ENCODE data around the gene EPHA4.
A peak's percentile ranks its signal among the peaks of the same experiment; 100 is the strongest.

Gene EPHA4

GRCh38 chr2:221567231-221567760 is 4.8 kb downstream of the EPHA4 start:
- H3K27me3 Mint-ChIP-seq: peaks cover 52% of the 10 kb centered on the region
- H3K4me3 Mint-ChIP-seq: no peak overlapping the region

DNA sequence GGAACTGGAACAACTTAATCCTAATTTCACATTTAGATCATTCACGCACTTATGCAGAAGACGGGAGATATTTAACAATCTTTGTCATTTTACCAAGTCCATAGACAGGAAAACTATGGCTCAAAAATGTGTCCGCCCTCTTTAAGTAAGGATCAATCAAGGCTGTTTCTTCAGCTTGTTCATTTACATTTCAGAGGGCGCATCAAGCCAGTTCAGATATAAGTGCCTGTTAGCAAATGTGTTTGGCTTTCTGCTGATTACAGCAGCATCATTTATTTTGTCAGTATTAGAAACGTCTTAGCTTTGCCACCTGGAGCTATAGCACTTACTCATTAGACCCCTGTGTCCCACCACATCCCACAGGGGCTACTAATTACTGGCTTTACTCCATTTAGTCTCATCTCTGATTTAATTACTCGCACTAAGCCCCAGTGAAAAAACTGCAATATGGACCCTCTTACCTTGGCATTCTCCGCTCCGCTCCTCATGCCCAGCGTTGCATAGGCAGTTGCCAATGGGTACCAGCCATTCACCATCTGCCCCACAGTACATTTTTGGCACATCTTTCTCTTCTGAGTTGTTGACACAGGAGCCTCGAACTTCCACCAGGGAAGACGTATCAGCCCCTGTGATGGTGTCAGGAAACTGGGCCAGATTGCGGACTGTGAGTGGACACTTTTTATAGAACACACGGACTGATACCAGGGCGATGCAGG is 8.7 kb downstream of the EPHA4 start:
- peaks cover 21% of the 10 kb centered on the region for H3K27me3 Mint-ChIP-seq
- H3K27ac Mint-ChIP-seq: no peak overlapping the region
- peaks cover 8% of the 10 kb centered on the region for H3K4me1 Mint-ChIP-seq
- DNase-seq (no peak), ATAC-seq (no peak)
- no peak overlapping the region for H3K4me3 Mint-ChIP-seq
- H3K36me3 Mint-ChIP-seq (ENCODE audit: low read depth): no peaks in the 10 kb centered on the region
- H3K9me3 Mint-ChIP-seq: no peaks in the 10 kb centered on the region

More at GRCh38 chr2:221567231-221567760, 4.8 kb downstream of the EPHA4 start:
- Mint-ChIP-seq H3K27ac (no peak overlapping the region), H3K36me3 (ENCODE audit: low read depth) (no peaks in the 10 kb centered on the region), H3K9me3 (no peaks in the 10 kb centered on the region), H3K4me1 (peaks cover 20% of the 10 kb centered on the region)
- DNase-seq: no peak
- ATAC-seq: no peak

DNA sequence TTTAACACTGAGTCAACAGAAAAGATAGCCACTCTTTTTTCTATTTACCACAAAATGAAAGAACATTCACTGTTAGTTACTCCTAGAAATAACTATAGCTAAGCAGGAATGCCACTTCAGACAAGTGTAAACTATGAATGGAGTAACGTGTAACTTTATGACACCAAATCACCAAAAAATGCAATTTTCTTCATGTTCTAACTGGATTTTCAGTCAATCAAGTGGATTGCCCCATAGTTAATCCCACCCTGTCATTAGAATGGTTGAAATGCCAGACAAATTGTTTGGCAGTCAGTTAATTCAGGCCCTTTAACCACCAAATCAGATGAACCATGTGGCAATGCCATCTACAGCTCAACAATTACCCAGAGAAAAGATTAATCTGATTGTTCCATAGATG is 9.9 kb downstream of the EPHA4 start:
- no peak overlapping the region for H3K4me3 Mint-ChIP-seq
- H3K4me1 Mint-ChIP-seq: peaks cover 10% of the 10 kb centered on the region
- no peaks in the 10 kb centered on the region for H3K36me3 Mint-ChIP-seq (ENCODE audit: low read depth)
- no peak for ATAC-seq
- H3K27ac Mint-ChIP-seq: no peak overlapping the region
- H3K27me3 Mint-ChIP-seq: peaks cover 15% of the 10 kb centered on the region
- no peaks in the 10 kb centered on the region for H3K9me3 Mint-ChIP-seq
- DNase-seq: no peak

- DNase-seq (no peak), ATAC-seq (no peak)
- Mint-ChIP-seq H3K27me3 (peaks cover 11% of the 10 kb centered on the region), H3K4me3 (no peak overlapping the region), H3K27ac (no peak overlapping the region), H3K36me3 (ENCODE audit: low read depth) (no peaks in the 10 kb centered on the region), H3K9me3 (no peaks in the 10 kb centered on the region), H3K4me1 (peaks cover 10% of the 10 kb centered on the region)
These were observed 10.3 kb downstream of the EPHA4 start for GRCh38 chr2:221561770-221562169.

DNA sequence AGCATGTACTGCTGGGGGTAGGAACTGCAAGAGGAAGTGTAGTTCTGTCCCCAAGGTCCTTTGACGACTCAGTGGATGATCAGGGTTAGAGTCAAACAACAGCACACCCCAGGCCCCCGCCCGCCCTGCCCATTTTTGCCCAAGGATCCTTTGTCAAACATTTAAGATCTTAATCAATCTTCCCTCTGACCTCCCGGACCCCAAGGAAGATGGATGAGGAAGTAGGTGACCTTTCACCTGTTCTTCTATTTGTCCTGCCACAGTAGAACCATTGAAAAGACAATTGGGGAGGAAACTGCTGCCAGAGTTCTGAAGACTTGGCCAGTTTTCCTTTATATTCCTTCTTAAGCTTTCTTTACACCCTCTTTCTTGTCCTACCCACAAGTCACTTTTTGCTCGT is 12.1 kb downstream of the EPHA4 start:
- peaks cover 4% of the 10 kb centered on the region for H3K27me3 Mint-ChIP-seq
- H3K9me3 Mint-ChIP-seq: no peaks in the 10 kb centered on the region
- no peak overlapping the region for H3K4me3 Mint-ChIP-seq
- peaks cover 19% of the 10 kb centered on the region for H3K4me1 Mint-ChIP-seq
- H3K36me3 Mint-ChIP-seq (ENCODE audit: low read depth): no peaks in the 10 kb centered on the region
- no peak overlapping the region for H3K27ac Mint-ChIP-seq
- no peak for DNase-seq
- ATAC-seq: no peak

DNA sequence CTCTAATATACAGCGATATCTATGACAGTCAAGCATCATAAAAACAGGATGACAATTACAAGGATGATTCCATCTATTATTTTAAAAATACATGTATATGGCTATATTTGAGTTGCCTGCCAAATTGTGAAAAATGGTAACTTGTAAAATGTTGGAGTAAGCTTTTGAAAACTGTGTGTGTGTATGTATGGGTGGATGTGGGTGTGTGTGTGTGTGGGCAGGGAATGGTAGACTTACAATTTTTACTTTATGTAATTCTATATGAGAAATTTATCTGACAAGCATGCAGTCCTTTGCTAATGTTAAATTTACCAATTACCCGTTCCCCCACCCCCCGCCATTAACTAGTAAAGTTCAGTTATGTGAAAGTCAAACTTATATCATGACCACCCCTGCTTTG is 14.0 kb downstream of the EPHA4 start:
- Mint-ChIP-seq H3K9me3 (no peaks in the 10 kb centered on the region), H3K27me3 (peaks cover 4% of the 10 kb centered on the region), H3K36me3 (ENCODE audit: low read depth) (no peaks in the 10 kb centered on the region), H3K4me1 (peaks cover 23% of the 10 kb centered on the region), H3K27ac (no peak overlapping the region), H3K4me3 (no peak overlapping the region)
- no peak for ATAC-seq
- DNase-seq: no peak

DNA sequence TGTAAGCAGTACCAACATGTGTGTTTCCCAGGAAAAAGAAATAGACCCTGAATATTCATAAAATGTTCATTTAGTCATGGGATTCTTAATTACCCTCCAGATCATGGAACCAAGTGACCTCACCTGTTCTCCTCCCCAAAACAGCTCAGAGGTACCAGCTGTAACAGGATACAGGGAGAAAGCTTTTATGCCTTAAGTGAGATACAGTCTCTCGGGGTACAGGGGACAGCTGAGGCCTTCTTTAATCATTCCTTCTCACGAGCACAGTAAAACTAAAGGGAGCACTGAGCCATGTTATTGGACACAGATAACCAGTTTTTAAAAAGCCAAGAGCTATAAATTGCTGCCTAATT is 16.6 kb downstream of the EPHA4 start:
- no peaks in the 10 kb centered on the region for H3K36me3 Mint-ChIP-seq (ENCODE audit: low read depth)
- H3K4me3 Mint-ChIP-seq: peak overlapping the region; percentile 39
- peaks cover 2% of the 10 kb centered on the region for H3K27me3 Mint-ChIP-seq
- H3K27ac Mint-ChIP-seq: no peak overlapping the region
- no peaks in the 10 kb centered on the region for H3K9me3 Mint-ChIP-seq
- DNase-seq (no peak), ATAC-seq (no peak)
- H3K4me1 Mint-ChIP-seq: peaks cover 23% of the 10 kb centered on the region

- peak; percentile 71 for ATAC-seq
- no peak for DNase-seq
- H3K27me3 Mint-ChIP-seq: peaks cover 2% of the 10 kb centered on the region
- no peaks in the 10 kb centered on the region for H3K36me3 Mint-ChIP-seq (ENCODE audit: low read depth)
- H3K27ac Mint-ChIP-seq: no peak overlapping the region
- no peaks in the 10 kb centered on the region for H3K9me3 Mint-ChIP-seq
- peaks cover 21% of the 10 kb centered on the region for H3K4me1 Mint-ChIP-seq
- peak overlapping the region; percentile 39 for H3K4me3 Mint-ChIP-seq
These were observed 17.2 kb downstream of the EPHA4 start for GRCh38 chr2:221554769-221555493.

- no peaks in the 10 kb centered on the region for H3K27me3 Mint-ChIP-seq
- no peaks in the 10 kb centered on the region for H3K9me3 Mint-ChIP-seq
- DNase-seq (no peak), ATAC-seq (no peak)
- no peaks in the 10 kb centered on the region for H3K36me3 Mint-ChIP-seq (ENCODE audit: low read depth)
- H3K4me3 Mint-ChIP-seq: no peak overlapping the region
- H3K27ac Mint-ChIP-seq: no peak overlapping the region
- peaks cover 19% of the 10 kb centered on the region for H3K4me1 Mint-ChIP-seq
These were observed 18.8 kb downstream of the EPHA4 start for GRCh38 chr2:221553333-221553732.

DNA sequence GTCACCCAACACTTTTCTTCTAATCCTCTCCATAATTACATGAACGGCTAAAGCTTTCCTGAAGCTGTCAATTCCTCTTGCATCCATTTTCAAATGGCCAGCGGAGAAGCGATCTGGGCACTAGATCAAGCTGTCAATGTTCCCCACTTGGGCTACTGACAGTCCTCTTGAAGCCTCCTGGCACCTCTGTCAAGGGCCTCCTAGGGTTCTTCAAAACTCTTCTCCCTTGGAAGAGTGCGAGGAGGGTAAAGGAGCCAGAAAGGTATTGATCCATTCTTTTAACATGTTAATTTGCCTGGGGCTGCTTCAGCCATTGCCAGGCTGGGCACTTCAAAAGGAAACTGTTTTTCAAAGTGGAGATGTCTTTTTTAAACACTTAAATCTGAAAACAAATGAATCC is 19.8 kb downstream of the EPHA4 start:
- Mint-ChIP-seq H3K4me3 (no peak overlapping the region), H3K27ac (no peak overlapping the region), H3K9me3 (no peaks in the 10 kb centered on the region), H3K27me3 (no peaks in the 10 kb centered on the region), H3K4me1 (peaks cover 17% of the 10 kb centered on the region), H3K36me3 (ENCODE audit: low read depth) (no peaks in the 10 kb centered on the region)
- ATAC-seq (no peak), DNase-seq (no peak)

DNA sequence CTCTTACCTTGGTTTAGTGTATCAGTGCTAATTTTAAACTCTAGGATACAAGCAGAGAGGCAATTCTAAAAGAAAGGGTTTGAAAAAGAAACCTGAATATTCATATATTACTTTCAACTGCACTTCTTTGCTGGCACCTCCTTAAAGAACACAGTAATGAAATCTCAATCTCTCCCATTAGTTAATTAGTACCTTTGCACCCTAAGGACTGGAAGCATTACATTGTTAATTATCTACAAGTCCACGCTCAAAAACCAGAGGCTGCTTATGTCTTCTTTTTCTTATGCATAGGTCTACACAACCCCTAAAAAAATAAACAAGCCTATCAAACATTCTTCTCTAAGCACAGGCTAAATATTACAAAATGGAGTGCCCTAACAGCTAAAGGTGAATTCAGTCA is 20.2 kb downstream of the EPHA4 start:
- ATAC-seq (no peak), DNase-seq (no peak)
- Mint-ChIP-seq H3K27me3 (no peaks in the 10 kb centered on the region), H3K36me3 (ENCODE audit: low read depth) (no peaks in the 10 kb centered on the region), H3K27ac (no peak overlapping the region), H3K4me1 (peaks cover 17% of the 10 kb centered on the region), H3K9me3 (no peaks in the 10 kb centered on the region), H3K4me3 (no peak overlapping the region)

- H3K9me3 Mint-ChIP-seq: no peaks in the 10 kb centered on the region
- no peaks in the 10 kb centered on the region for H3K36me3 Mint-ChIP-seq (ENCODE audit: low read depth)
- no peaks in the 10 kb centered on the region for H3K27me3 Mint-ChIP-seq
- H3K27ac Mint-ChIP-seq: no peak overlapping the region
- ATAC-seq: no peak
- no peak overlapping the region for H3K4me3 Mint-ChIP-seq
- peaks cover 8% of the 10 kb centered on the region for H3K4me1 Mint-ChIP-seq
- no peak for DNase-seq
These were observed 23.0 kb downstream of the EPHA4 start for GRCh38 chr2:221549143-221549542.

GRCh38 chr2:221546505-221547225 is 25.4 kb downstream of the EPHA4 start:
- Mint-ChIP-seq H3K36me3 (ENCODE audit: low read depth) (no peaks in the 10 kb centered on the region), H3K27ac (no peak overlapping the region), H3K27me3 (no peaks in the 10 kb centered on the region), H3K9me3 (no peaks in the 10 kb centered on the region), H3K4me1 (peaks cover 8% of the 10 kb centered on the region), H3K4me3 (no peak overlapping the region)
- ATAC-seq (no peak), DNase-seq (no peak)

DNA sequence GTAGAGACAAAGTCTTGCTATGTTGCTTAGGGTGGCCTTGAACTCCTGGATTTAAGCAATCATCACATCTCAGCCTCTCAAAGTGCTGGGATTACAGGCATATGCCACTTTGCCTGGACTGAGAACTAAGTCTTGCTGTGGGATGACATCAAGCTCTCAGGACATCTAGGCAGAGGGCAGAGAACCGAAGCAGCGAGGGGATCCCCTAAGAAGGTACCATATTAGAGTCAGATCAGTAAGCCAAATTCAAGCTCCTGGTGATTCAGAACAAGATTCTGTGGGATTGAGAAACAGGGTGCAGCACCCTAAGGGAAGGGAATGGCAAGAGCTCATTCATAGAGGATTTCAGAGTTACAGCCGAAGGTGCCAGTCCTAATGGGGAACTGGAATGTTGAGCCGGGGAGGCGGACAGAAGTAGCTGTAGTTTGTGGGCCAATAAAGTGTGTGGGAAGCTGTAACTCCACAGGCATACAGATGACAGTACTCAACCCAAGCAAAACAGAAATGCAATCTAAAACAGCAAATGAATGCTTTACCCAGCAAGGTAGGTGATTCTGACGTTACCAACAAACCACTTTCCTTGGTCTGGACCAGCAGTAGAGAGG is 30.9 kb downstream of the EPHA4 start:
- Mint-ChIP-seq H3K4me1 (no peaks in the 10 kb centered on the region), H3K9me3 (no peaks in the 10 kb centered on the region), H3K4me3 (no peak overlapping the region), H3K36me3 (ENCODE audit: low read depth) (no peaks in the 10 kb centered on the region), H3K27me3 (no peaks in the 10 kb centered on the region), H3K27ac (no peak overlapping the region)
- DNase-seq (no peak), ATAC-seq (no peak)
